Endothelial cell of umbilical vein (primary cell): ENCODE results near the gene ELAVL1. TPM values are rescaled to one million over a fixed set of nuclear protein-coding genes. Genes with fewer than 3 reads are reported as not detected.
A peak's percentile ranks its signal among the peaks of the same experiment; 100 is the strongest.

Experiments
- BruUV-seq: library from RNA; stranded (reverse); fragments of 400-500 nt; replicated peaks from 2 replicates; lab custom pipeline; 2021; lab: Mats Ljungman, UMichigan
- CTCF ChIA-PET: fragments of 300-600, 350-600 bp; sonication (Branson Sonifier 250); formaldehyde crosslinking; loops from one replicate; lab custom pipeline; 2021; ENCODE audit warnings: antibody characterized with exemption, inconsistent platforms; lab: Charles Lee
- POLR2A ChIA-PET: fragments of 300-600, 350-600 bp; sonication (Branson Sonifier 250); formaldehyde crosslinking; loops from one replicate; lab custom pipeline; 2021; ENCODE audit warnings: antibody characterized with exemption, inconsistent platforms; lab: Charles Lee
- DNase-seq: peaks from one replicate; pipeline ENCODE4 v3.0.0-alpha.2; 2011; ENCODE audit warnings: low read depth, low spot score
- FAIRE-seq: peaks from 2 replicates; lab custom pipeline; 2011; peaks lifted over from hg19 to GRCh38; lab: Jason Lieb, UNC
- H2AFZ ChIP-seq: 2 replicates; pipeline ENCODE4 v1.6.0; 2012; ENCODE audit warnings: low read depth, low read length, control low read depth, inconsistent platforms
- H3K27ac ChIP-seq: 2 replicates; pipeline ENCODE4 v1.5.1; 2011; ENCODE audit warnings: low read depth, mild to moderate bottlenecking, control low read depth, low read length, moderate library complexity; ENCODE audit not compliant: insufficient read depth
- H3K27me3 ChIP-seq, 2 experiments: 2 replicates each; pipeline versions ENCODE4 v1.6.0 to v1.6.1; 2011; ENCODE audit warnings: low read length in 2 of 2, mixed read lengths in 1 of 2; ENCODE audit not compliant: control insufficient read depth in 2 of 2, insufficient read depth in 2 of 2
- H3K36me3 ChIP-seq, 2 experiments: 2 replicates in 1 of 2; 3 replicates in 1 of 2; pipeline ENCODE4 v1.5.1; 2011; ENCODE audit warnings: low read length in 2 of 2, mild to moderate bottlenecking in 1 of 2, moderate library complexity in 1 of 2; ENCODE audit not compliant: control insufficient read depth in 2 of 2, insufficient read depth in 2 of 2; ENCODE audit errors: extremely low read depth in 1 of 2
- H3K4me1 ChIP-seq: 3 replicates; pipeline ENCODE4 v1.5.1; 2011; ENCODE audit warnings: mild to moderate bottlenecking, low read length; ENCODE audit not compliant: control insufficient read depth, insufficient read depth; ENCODE audit errors: extremely low read depth
- H3K4me2 ChIP-seq: 2 replicates; pipeline ENCODE4 v1.6.1; 2011; ENCODE audit warnings: low read length, control low read depth, mixed read lengths; ENCODE audit not compliant: insufficient read depth
- H3K4me3 ChIP-seq, 3 experiments: fragments of 200-600 bp in 1 of 3; sonication (generic), shearing (Covaris generic) in 1 of 3; replicated peaks in 1 of 3; 2 replicates each; pipeline ENCODE4 v1.5.1; 2011 to 2016; ENCODE audit warnings: control low read depth in 3 of 3, low read length in 3 of 3, mild to moderate bottlenecking in 2 of 3, inconsistent platforms in 1 of 3, low read depth in 1 of 3, moderate library complexity in 1 of 3; ENCODE audit not compliant: insufficient read depth in 1 of 3
- H3K79me2 ChIP-seq: 2 replicates; pipeline ENCODE4 v1.6.0; 2012; ENCODE audit warnings: low read length, inconsistent platforms; ENCODE audit not compliant: control insufficient read depth, insufficient read depth
- H3K9ac ChIP-seq: replicated peaks from 2 replicates; pipeline ENCODE3; 2011; ENCODE audit warnings: low read length, control low read depth; ENCODE audit not compliant: insufficient read depth; ENCODE audit errors: extremely low read depth
- H3K9me1 ChIP-seq: replicated peaks from 3 replicates; pipeline ENCODE4 v1.6.0; 2011; ENCODE audit warnings: mild to moderate bottlenecking, low read length; ENCODE audit not compliant: control insufficient read depth, insufficient read depth; ENCODE audit errors: extremely low read depth
- H3K9me3 ChIP-seq: replicated peaks from 2 replicates; pipeline ENCODE4 v1.5.1; 2012; ENCODE audit warnings: low read length, inconsistent platforms; ENCODE audit not compliant: control insufficient read depth, insufficient read depth
- H4K20me1 ChIP-seq: replicated peaks from 2 replicates; pipeline ENCODE3; 2011; ENCODE audit warnings: mild to moderate bottlenecking, low read length; ENCODE audit not compliant: control insufficient read depth, insufficient read depth; ENCODE audit errors: extremely low read depth
- CTCF ChIP-seq, 2 donors: IDR thresholded peaks; 1 replicate in 1 of 2; 2 replicates in 1 of 2; pipeline ENCODE4 v1.5.1; 2011; ENCODE audit warnings: low read length in 2 of 2, mild to moderate bottlenecking in 2 of 2, moderate library complexity in 2 of 2, control low read depth in 1 of 2, inconsistent platforms in 1 of 2, low read depth in 1 of 2; ENCODE audit not compliant: insufficient read depth in 1 of 2; ENCODE audit errors: extremely low read depth in 1 of 2
- EZH2 ChIP-seq: IDR thresholded peaks from 2 replicates; pipeline ENCODE4 v1.6.1; 2012; ENCODE audit warnings: borderline replicate concordance, low read depth, mild to moderate bottlenecking, moderate library complexity, low read length, inconsistent platforms; ENCODE audit not compliant: severe bottlenecking
- FOS ChIP-seq: IDR thresholded peaks from 2 replicates; pipeline ENCODE4 v1.6.1; 2011; ENCODE audit warnings: mild to moderate bottlenecking, low read length, moderate library complexity, borderline replicate concordance; ENCODE audit not compliant: insufficient read depth
- GATA2 ChIP-seq: IDR thresholded peaks from 2 replicates; pipeline ENCODE4 v1.7.0; 2011; ENCODE audit warnings: low read depth, mild to moderate bottlenecking, moderate library complexity, mixed read lengths, low read length; ENCODE audit not compliant: insufficient read length, insufficient read depth
- JUN ChIP-seq: IDR thresholded peaks from 2 replicates; pipeline ENCODE4 v1.6.1; 2011; ENCODE audit warnings: borderline replicate concordance, low read depth; ENCODE audit not compliant: insufficient read length, insufficient read depth
- MAX ChIP-seq: IDR thresholded peaks from 2 replicates; pipeline ENCODE4 v1.6.1; 2011; ENCODE audit not compliant: insufficient read depth, insufficient read length
- MYC ChIP-seq: IDR thresholded peaks from one replicate; pipeline ENCODE4 v1.6.1; 2011; ENCODE audit warnings: mild to moderate bottlenecking, low read depth, low read length
- POLR2A ChIP-seq: IDR thresholded peaks from 2 replicates; pipeline ENCODE4 v1.6.1; 2012; ENCODE audit warnings: low read depth, mild to moderate bottlenecking, control low read depth, low read length
- POLR2AphosphoS5 ChIP-seq: IDR thresholded peaks from 2 replicates; pipeline ENCODE4 v1.6.1; 2012; ENCODE audit warnings: low read depth, mild to moderate bottlenecking, control low read depth, low read length, moderate library complexity; ENCODE audit not compliant: insufficient read depth
- dilution Hi-C: fragments of 300-500 bp; cut with MboI; formaldehyde crosslinking; loops from one replicate; pipeline ENCODE4 v1.15.0; 2019; ENCODE audit warnings: low sequenced_read_pairs; ENCODE audit not compliant: extremely low pct_ligation_motif_present
- intact Hi-C: fragments of 100-400 bp; cut with micrococcal nuclease; formaldehyde crosslinking; loops from one replicate; pipeline ENCODE4 v1.10.0; 2022
- polyA plus RNA-seq, 4 experiments: library from polyadenylated mRNA; depleted of rRNA in 3 of 4; stranded (reverse) in 3 of 4; unstranded in 1 of 4; fragments of >200 nt; gene quantifications; 2 replicates each; pipeline versions ENCODE4 v1.2.1 to v1.2.3, GENCODE V29; 2011 to 2012; ENCODE audit warnings: missing spikeins in 1 of 4
- total RNA-seq: library from RNA; stranded (reverse); gene quantifications from 2 replicates; pipeline ENCODE4 v1.2.3, GENCODE V29; 2021

ELAVL1 gene
- total and polyA plus RNA-seq, 2 donors (not counting 3 experiments of a cell fraction or from before 2014, with no cell fraction given), result 46.8 to 134 TPM

- Histone ChIP-seq H3K79me2 (peaks cover 97% of the 10 kb centered on the region), H3K9me3 (no peaks in the 10 kb centered on the region), H3K36me3 (peaks cover 0 to 5% of the 10 kb centered on the region in 2 experiments), H3K27ac (no peak overlapping the region), H3K4me1 (peaks cover 10% of the 10 kb centered on the region), H2AFZ (no peak overlapping the region), H3K27me3 (no peaks in the 10 kb centered on the region), H4K20me1 (peaks cover 31% of the 10 kb centered on the region), H3K4me2 (no peak overlapping the region), H3K4me3 (no peak overlapping the region), H3K9me1 (no peaks in the 10 kb centered on the region), H3K9ac (no peak overlapping the region)
- TF ChIP-seq POLR2AphosphoS5 (no peak), GATA2 (no peak)
- dilution Hi-C loops (no loop called here), intact Hi-C loops (no loop called here)
- FAIRE-seq (no peak), DNase-seq (no peak)
- POLR2A ChIA-PET, result no interaction called here
- no TSS peak for BruUV-seq
- CTCF ChIA-PET, result interaction anchor here (1.0 to 1.8 kb wide), 2 partner anchors 27 to 54 kb away, joined by 3 to 8 read pairs; no protein-coding TSS in a partner anchor
These were observed 7.5 kb downstream of the ELAVL1 start for GRCh38 chr19:7997809-7998480.

- dilution Hi-C loops (no loop called here), intact Hi-C loops (no loop called here)
- CTCF ChIA-PET, result interaction anchor here (1.2 kb wide), 1 partner anchor 26 kb away, joined by 4 read pairs; no protein-coding TSS in a partner anchor
- Histone ChIP-seq H3K27me3 (no peaks in the 10 kb centered on the region), H4K20me1 (peaks cover 30% of the 10 kb centered on the region), H3K9ac (no peak overlapping the region), H3K4me2 (no peak overlapping the region), H3K79me2 (peaks cover 97% of the 10 kb centered on the region), H3K9me3 (no peaks in the 10 kb centered on the region), H3K27ac (no peak overlapping the region), H3K4me3 (no peak overlapping the region), H3K9me1 (no peaks in the 10 kb centered on the region), H3K4me1 (peaks cover 3% of the 10 kb centered on the region), H2AFZ (no peak overlapping the region), H3K36me3 (peaks cover 0 to 5% of the 10 kb centered on the region in 2 experiments)
- FAIRE-seq (peak; percentile 18), DNase-seq (no peak)
- no TSS peak for BruUV-seq
- POLR2A ChIA-PET, result no interaction called here
- TF ChIP-seq EZH2 (no peak), POLR2AphosphoS5 (no peak), FOS (no peak), GATA2 (no peak), CTCF (IDR thresholded peaks at IDR 0.05; ENCODE audit: extremely low read depth in 1 of 2, insufficient read depth in 1 of 2, low read depth in 1 of 2, low read length in 2 of 2) (no peak), JUN (no peak), MAX (no peak), MYC (no peak), POLR2A (no peak)
These were observed 8.6 kb downstream of the ELAVL1 start for GRCh38 chr19:7996883-7997282.
